Measurements from ENCODE around the gene DDX41.
A peak's percentile ranks its signal among the peaks of the same experiment; 100 is the strongest.
"Not testable (repeated sequence)": the region's sequence is repeated elsewhere in the genome, so short reads cannot be mapped to it uniquely, and the experiment has no call there.

The DDX41 gene

DNA sequence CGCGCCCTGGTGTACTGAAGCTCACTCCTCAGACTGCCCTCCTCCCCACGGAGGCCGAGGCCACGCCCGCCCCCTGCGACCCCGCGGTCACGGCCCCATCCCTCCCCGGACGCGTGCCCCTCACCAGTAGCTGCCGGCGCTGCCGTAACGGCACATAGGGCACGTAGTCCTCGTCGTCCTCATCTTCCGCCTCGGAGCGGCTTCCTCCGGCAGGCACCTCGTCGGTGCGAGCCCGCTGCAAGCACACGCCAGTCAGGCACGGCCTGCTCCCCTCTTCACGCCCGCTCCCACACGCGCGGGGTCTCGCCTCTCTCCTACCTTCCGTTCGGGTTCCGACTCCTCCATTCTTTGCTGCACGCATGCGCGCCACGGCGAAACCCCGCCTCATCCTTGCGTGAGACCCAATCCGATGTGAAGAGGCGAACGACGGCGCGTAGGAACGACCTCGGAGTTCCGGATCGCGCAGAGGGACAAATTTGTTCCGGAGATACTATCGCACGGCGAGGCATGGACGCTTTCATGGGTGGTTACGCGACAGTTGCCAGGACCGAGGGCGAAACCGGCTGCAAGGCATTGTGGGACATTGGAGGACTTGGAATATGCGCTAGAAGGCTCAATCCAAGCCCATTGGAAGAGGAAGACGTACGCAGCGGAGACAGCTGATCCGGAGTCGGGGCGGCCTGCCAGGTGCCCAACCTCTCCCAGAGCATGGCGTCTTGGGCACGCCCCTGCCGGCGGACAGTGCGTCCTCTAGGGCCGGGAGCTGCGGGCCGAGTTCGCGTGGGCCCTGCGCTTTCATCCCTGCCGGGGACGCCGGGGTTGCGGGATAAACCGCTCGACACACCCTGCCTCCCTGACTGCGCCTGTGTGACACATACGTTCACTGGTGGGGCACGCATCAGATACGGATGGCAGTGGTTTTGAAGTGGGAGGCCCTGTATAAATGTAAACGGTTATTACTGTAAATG lies at the start of gene DDX41:
Gene DDX41, minus strand, starts transcription at position 361 of the 968 bp plus-strand sequence. Its CDS starts 16 bp downstream, at position 345.
- H3K36me3 ChIP-seq (ENCODE audit: control insufficient read depth, low read depth, low read length) = peaks cover 50% of the 10 kb centered on the region
- H3K4me3 ChIP-seq (ENCODE audit: low read length) = peak within 1 kb of the TSS; percentile 93
- H3K27ac ChIP-seq (ENCODE audit: low read length) = peak within 1 kb of the TSS; percentile 75
- peaks cover 4% of the 10 kb centered on the region for H3K4me1 ChIP-seq (ENCODE audit: control insufficient read depth, low read depth, low read length)
- peak within 1 kb of the TSS; percentile 83 for H3K9ac ChIP-seq (ENCODE audit: low read length)
- H3K9me3 ChIP-seq (ENCODE audit: control insufficient read depth, low read depth, low read length) = no peaks in the 10 kb centered on the region
- no peaks in the 10 kb centered on the region for H3K27me3 ChIP-seq (ENCODE audit: control insufficient read depth, insufficient read depth, low read length)

DNA sequence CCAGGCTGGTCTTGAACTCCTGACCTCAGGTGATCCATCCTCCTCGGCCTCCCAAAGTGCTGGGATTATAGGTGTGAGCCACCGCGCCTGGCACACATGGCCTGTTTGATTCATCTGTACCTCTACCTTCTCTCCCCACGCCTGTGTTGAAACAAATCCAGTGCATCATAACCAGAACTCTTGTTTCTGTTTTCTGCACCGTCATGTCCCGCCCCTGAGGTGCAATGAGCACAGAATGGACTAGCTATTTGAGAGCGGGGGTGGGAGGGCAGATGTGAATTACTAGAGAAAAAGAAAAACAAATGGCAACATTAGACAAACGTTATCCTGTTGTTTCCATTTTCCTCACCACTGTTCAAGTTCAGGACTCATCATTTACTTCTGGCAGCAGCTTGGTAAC lies 48.3 kb upstream of the DDX41 start:
- Histone ChIP-seq H3K27ac (ENCODE audit: low read length) (no peak overlapping the region), H3K27me3 (ENCODE audit: control insufficient read depth, insufficient read depth, low read length) (no peaks in the 10 kb centered on the region), H3K4me3 (ENCODE audit: low read length) (no peak overlapping the region), H3K4me1 (ENCODE audit: control insufficient read depth, low read depth, low read length) (no peaks in the 10 kb centered on the region), H3K9ac (ENCODE audit: low read length) (no peak overlapping the region), H3K36me3 (ENCODE audit: control insufficient read depth, low read depth, low read length) (no peaks in the 10 kb centered on the region), H3K9me3 (ENCODE audit: control insufficient read depth, low read depth, low read length) (no peaks in the 10 kb centered on the region)

- H3K4me1 ChIP-seq (ENCODE audit: control insufficient read depth, low read depth, low read length); H3K4me3 ChIP-seq (ENCODE audit: low read length); H3K9ac ChIP-seq (ENCODE audit: low read length); H3K36me3 ChIP-seq (ENCODE audit: control insufficient read depth, low read depth, low read length); H3K27me3 ChIP-seq (ENCODE audit: control insufficient read depth, insufficient read depth, low read length); H3K27ac ChIP-seq (ENCODE audit: low read length); H3K9me3 ChIP-seq (ENCODE audit: control insufficient read depth, low read depth, low read length): not testable (repeated sequence)
Measured at GRCh38 chr5:177559446-177559941, 42.7 kb upstream of the DDX41 start.

DNA sequence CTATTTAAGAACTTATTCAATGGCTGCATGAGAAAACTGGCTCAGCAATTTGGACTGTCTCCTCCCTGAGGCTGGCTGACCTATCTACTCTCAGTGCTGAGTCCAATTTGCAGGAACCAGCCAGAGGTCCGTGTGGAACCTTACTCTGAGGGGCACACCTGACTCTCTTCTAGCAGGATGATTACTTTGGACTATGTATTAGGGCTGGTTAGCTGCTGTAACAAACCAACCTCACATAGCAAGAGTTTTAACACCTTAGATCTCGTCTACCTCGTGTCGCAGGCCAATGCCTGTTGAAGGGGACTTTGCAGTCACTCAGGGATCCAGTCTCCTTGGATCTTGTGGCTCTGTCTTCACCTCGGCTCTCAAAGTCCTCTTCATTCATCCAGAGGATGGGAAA lies 41.0 kb upstream of the DDX41 start:
- no peak overlapping the region for H3K4me3 ChIP-seq (ENCODE audit: low read length)
- no peak overlapping the region for H3K27ac ChIP-seq (ENCODE audit: low read length)
- H3K9me3 ChIP-seq (ENCODE audit: control insufficient read depth, low read depth, low read length) = no peaks in the 10 kb centered on the region
- H3K4me1 ChIP-seq (ENCODE audit: control insufficient read depth, low read depth, low read length) = peaks cover 5% of the 10 kb centered on the region
- no peaks in the 10 kb centered on the region for H3K27me3 ChIP-seq (ENCODE audit: control insufficient read depth, insufficient read depth, low read length)
- no peak overlapping the region for H3K9ac ChIP-seq (ENCODE audit: low read length)
- no peaks in the 10 kb centered on the region for H3K36me3 ChIP-seq (ENCODE audit: control insufficient read depth, low read depth, low read length)

- no peaks in the 10 kb centered on the region for H3K9me3 ChIP-seq (ENCODE audit: control insufficient read depth, low read depth, low read length)
- H3K27ac ChIP-seq (ENCODE audit: low read length) = no peak overlapping the region
- H3K27me3 ChIP-seq (ENCODE audit: control insufficient read depth, insufficient read depth, low read length) = no peaks in the 10 kb centered on the region
- H3K9ac ChIP-seq (ENCODE audit: low read length) = no peak overlapping the region
- H3K4me1 ChIP-seq (ENCODE audit: control insufficient read depth, low read depth, low read length) = peaks cover 6% of the 10 kb centered on the region
- H3K36me3 ChIP-seq (ENCODE audit: control insufficient read depth, low read depth, low read length) = peaks cover 4% of the 10 kb centered on the region
- H3K4me3 ChIP-seq (ENCODE audit: low read length) = no peak overlapping the region
Measured at GRCh38 chr5:177557041-177557647, 40.4 kb upstream of the DDX41 start.

- H3K4me3 ChIP-seq (ENCODE audit: low read length) = no peak overlapping the region
- peaks cover 6% of the 10 kb centered on the region for H3K4me1 ChIP-seq (ENCODE audit: control insufficient read depth, low read depth, low read length)
- peaks cover 4% of the 10 kb centered on the region for H3K36me3 ChIP-seq (ENCODE audit: control insufficient read depth, low read depth, low read length)
- H3K9me3 ChIP-seq (ENCODE audit: control insufficient read depth, low read depth, low read length) = no peaks in the 10 kb centered on the region
- H3K27me3 ChIP-seq (ENCODE audit: control insufficient read depth, insufficient read depth, low read length) = no peaks in the 10 kb centered on the region
- H3K27ac ChIP-seq (ENCODE audit: low read length) = no peak overlapping the region
- H3K9ac ChIP-seq (ENCODE audit: low read length) = no peak overlapping the region
Measured at GRCh38 chr5:177555665-177556064, 38.9 kb upstream of the DDX41 start.

- no peak overlapping the region for H3K4me3 ChIP-seq (ENCODE audit: low read length)
- peak overlapping the region; percentile 36 for H3K9ac ChIP-seq (ENCODE audit: low read length)
Measured at GRCh38 chr5:177555228-177555627, 38.5 kb upstream of the DDX41 start.

DNA sequence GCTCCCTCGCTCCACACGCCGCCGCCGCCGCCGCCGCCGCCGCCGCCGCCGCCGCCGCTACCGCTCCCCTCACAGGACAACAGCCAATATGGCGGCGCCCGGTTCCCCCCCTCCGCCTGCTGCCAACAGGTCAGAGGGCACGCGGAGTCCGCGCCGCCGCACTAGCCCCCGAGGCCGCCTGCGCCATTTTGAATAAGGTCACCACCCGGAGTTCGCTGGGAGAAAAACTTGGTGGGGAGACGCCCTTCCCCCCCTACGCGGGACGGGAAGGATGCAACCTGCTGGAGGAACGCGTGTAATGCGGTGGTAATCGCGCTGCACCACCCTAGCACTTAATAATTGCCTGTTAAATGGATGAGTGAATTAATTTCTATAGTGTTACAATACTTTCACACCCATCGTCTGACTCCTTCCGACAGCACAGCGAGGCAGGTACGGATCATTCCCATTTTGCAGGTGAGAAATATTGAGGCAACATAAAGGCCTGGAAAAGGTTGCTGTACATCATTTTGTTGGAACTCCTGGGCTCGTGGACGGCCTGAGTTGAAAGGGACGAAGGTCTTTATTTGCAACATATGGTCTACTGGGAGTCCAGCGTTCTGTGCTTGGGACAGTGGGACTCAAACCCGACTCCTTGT lies 37.8 kb upstream of the DDX41 start, which contains the start of gene FAM193B:
Gene FAM193B, minus strand, starts transcription at position 90 of the 638 bp plus-strand sequence. CDS start 105 bp downstream, outside the sequence.
- Histone ChIP-seq H3K36me3 (ENCODE audit: control insufficient read depth, low read depth, low read length) (peaks cover 4% of the 10 kb centered on the region), H3K9me3 (ENCODE audit: control insufficient read depth, low read depth, low read length) (no peaks in the 10 kb centered on the region), H3K27ac (ENCODE audit: low read length) (peak within 1 kb of the TSS; percentile 32), H3K4me1 (ENCODE audit: control insufficient read depth, low read depth, low read length) (peaks cover 6% of the 10 kb centered on the region), H3K9ac (ENCODE audit: low read length) (peak within 1 kb of the TSS; percentile 71), H3K4me3 (ENCODE audit: low read length) (peak within 1 kb of the TSS; percentile 64), H3K27me3 (ENCODE audit: control insufficient read depth, insufficient read depth, low read length) (no peaks in the 10 kb centered on the region)

More at GRCh38 chr5:177555228-177555627, 38.5 kb upstream of the DDX41 start:
- peaks cover 6% of the 10 kb centered on the region for H3K4me1 ChIP-seq (ENCODE audit: control insufficient read depth, low read depth, low read length)
- H3K9me3 ChIP-seq (ENCODE audit: control insufficient read depth, low read depth, low read length) = no peaks in the 10 kb centered on the region
- no peaks in the 10 kb centered on the region for H3K27me3 ChIP-seq (ENCODE audit: control insufficient read depth, insufficient read depth, low read length)
- H3K27ac ChIP-seq (ENCODE audit: low read length) = no peak overlapping the region
- peaks cover 4% of the 10 kb centered on the region for H3K36me3 ChIP-seq (ENCODE audit: control insufficient read depth, low read depth, low read length)

DNA sequence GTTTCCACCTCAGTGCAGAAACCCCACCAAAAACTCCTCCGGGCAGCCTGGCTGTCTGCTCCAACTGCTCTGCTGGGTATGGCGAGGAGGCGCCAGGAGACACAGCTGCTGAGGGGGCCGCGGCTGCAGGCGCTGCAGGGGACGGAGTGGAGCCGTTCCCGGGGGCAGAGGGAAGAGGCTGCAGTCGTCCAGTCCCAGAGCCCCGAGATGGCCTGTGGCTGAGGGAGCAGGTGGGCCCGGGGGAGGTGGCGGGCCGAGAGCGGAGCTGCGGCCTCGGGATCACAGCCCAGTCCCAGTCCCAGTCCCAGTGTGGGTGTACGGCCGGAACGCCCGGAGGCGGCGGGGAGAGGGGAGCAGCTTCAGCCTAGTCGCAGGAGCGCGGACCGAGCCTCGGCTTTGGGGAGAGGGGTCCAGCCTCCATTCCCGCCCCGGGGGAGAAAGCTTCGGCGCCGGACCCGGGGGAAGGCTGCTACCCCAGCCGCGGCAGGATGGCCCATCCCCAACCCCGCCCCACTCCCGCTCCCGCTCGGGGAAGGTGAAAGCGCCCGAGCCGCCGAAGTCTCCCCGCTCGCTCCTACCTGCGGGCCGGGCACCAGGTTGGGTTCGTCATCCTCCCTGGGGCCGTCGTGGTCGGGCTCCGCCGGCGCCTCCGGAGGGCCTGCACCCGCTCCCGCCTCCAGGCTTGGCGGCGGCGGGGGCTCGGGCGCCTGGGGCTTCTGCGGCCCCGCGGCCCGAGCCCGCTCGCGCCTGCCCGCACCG lies 37.1 kb upstream of the DDX41 start:
- H3K4me3 ChIP-seq (ENCODE audit: low read length) = peak overlapping the region; percentile 64
- no peaks in the 10 kb centered on the region for H3K9me3 ChIP-seq (ENCODE audit: control insufficient read depth, low read depth, low read length)
- peak overlapping the region; percentile 71 for H3K9ac ChIP-seq (ENCODE audit: low read length)
- no peaks in the 10 kb centered on the region for H3K27me3 ChIP-seq (ENCODE audit: control insufficient read depth, insufficient read depth, low read length)
- no peak overlapping the region for H3K27ac ChIP-seq (ENCODE audit: low read length)
- H3K4me1 ChIP-seq (ENCODE audit: control insufficient read depth, low read depth, low read length) = peaks cover 6% of the 10 kb centered on the region
- H3K36me3 ChIP-seq (ENCODE audit: control insufficient read depth, low read depth, low read length) = peaks cover 4% of the 10 kb centered on the region

DNA sequence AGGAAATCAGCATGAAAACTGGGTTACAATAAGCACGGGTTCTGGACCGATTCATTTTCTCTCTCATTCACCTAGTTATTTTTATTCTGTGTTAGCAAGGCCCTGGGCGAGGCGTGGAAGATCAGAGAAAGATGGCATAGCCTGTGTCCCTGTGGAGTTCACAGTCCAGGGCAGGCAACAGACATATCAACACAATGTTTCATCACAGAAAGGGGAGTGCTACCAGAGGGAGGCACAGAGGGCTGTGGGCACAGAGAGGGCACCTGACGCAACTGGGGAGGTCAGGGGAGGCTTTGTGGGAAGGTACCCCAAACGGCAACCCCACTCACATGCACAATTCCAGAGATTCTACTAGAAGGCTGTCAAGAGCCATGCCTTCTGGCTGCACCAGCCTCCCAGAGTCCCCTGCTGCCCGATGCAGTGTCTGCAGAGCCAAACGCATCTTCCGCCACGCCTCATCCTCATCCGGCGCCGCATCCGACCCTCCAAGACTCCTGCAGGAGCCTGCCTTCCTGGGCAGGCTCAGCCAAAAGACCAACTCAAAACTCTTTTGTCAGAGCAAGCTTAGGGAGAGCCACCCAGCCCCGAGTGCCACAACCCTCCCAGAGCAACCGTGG lies 36.2 kb upstream of the DDX41 start:
- H3K4me1 ChIP-seq (ENCODE audit: control insufficient read depth, low read depth, low read length) = peaks cover 6% of the 10 kb centered on the region
- H3K27me3 ChIP-seq (ENCODE audit: control insufficient read depth, insufficient read depth, low read length) = no peaks in the 10 kb centered on the region
- H3K9ac ChIP-seq (ENCODE audit: low read length) = peak overlapping the region; percentile 71
- H3K9me3 ChIP-seq (ENCODE audit: control insufficient read depth, low read depth, low read length) = no peaks in the 10 kb centered on the region
- peak overlapping the region; percentile 64 for H3K4me3 ChIP-seq (ENCODE audit: low read length)
- no peak overlapping the region for H3K27ac ChIP-seq (ENCODE audit: low read length)
- peaks cover 4% of the 10 kb centered on the region for H3K36me3 ChIP-seq (ENCODE audit: control insufficient read depth, low read depth, low read length)
